HL-60 (cell line): ENCODE measurements around the gene MAP3K19.

ENCODE experiments used
- CTCF ChIP-seq: IDR thresholded peaks from one replicate; pipeline ENCODE4 v1.5.1; 2011; ENCODE audit warnings: low read length, control low read depth, inconsistent platforms; ENCODE audit not compliant: insufficient read depth
- GABPA ChIP-seq: IDR thresholded peaks from 2 replicates; pipeline ENCODE4 v1.6.1; 2012; ENCODE audit warnings: low read depth
- POLR2AphosphoS5 ChIP-seq: IDR thresholded peaks from 2 replicates; pipeline ENCODE4 v1.6.1; 2012; ENCODE audit warnings: low read depth
- SPI1 ChIP-seq: IDR thresholded peaks from 2 replicates; pipeline ENCODE4 v1.6.1; 2012; ENCODE audit warnings: low read depth, mild to moderate bottlenecking, borderline replicate concordance

DNA sequence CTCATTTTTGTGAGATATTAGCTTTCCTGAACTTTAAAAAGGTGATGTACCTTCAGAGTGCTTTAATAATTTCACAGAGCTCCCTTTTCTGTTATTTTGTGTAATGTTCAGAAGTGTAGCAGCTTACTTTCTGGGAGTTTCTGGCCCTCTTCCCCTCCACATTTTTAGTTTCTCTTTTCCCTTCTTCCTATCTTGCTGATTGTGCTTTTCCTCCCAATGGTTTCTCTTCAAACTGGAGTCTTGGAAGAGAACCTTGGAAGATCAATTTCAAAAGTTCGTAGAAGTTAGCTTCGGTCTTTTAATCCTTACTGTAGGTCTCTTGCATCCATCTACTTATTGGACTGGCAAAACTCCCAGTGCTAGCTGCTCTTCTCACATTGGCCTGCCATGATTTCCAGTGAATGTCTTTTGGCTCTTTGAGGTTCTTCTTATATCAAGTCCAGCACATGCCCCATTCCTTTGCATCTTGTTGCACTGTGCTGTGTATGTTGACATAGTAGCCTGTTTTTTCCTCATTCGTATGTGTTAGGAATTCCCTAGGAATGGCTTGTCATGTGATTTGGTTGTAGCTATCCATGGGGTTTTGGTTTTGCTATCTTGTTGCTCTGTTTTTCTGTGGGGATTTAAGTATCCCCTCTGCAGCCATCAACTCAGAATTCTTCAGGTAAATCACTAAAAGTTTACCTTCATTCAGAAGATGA lies 120.9 kb downstream of the MAP3K19 start:
- TF ChIP-seq GABPA = no peak
- TF ChIP-seq POLR2AphosphoS5 = no peak
- no peak for TF ChIP-seq CTCF
- TF ChIP-seq SPI1 = no peak
